Caco-2 (cell line): ENCODE measurements around the gene AGMO. TPM values are rescaled to one million over a fixed set of nuclear protein-coding genes. Genes with fewer than 3 reads are reported as not detected.

Experiments
- BruUV-seq: library from RNA; stranded (reverse); fragments of 400-500 nt; replicated peaks from 2 replicates; lab custom pipeline; 2021; lab: Mats Ljungman, UMichigan
- CTCF ChIA-PET: fragments of 300-600 bp; sonication (Branson Sonifier 250); formaldehyde crosslinking; loops from one replicate; lab custom pipeline; 2022; ENCODE audit warnings: antibody characterized with exemption; lab: Charles Lee
- POLR2A ChIA-PET: fragments of 300-600 bp; sonication (Branson Sonifier 250); formaldehyde crosslinking; loops from one replicate; lab custom pipeline; 2022; ENCODE audit warnings: antibody characterized with exemption; lab: Charles Lee
- DNase-seq, 2 experiments: peaks; one replicate each; pipeline versions ENCODE4 v3.0.0 to v3.0.0-alpha.2; 2020 to 2022
- H3K27me3 ChIP-seq: replicated peaks from 2 replicates; pipeline ENCODE4 v1.6.0; 2011; ENCODE audit warnings: low read length; ENCODE audit not compliant: control insufficient read depth, insufficient read depth
- H3K36me3 ChIP-seq: 2 replicates; pipeline ENCODE4 v1.5.1; 2011; ENCODE audit warnings: low read length; ENCODE audit not compliant: control insufficient read depth, insufficient read depth
- H3K4me1 ChIP-seq: fragments of 250-450 bp; sonication (Bioruptor Pico); 2 replicates; pipeline ENCODE4 v1.5.1; 2020; ENCODE audit warnings: mild to moderate bottlenecking
- H3K4me3 ChIP-seq: 2 replicates; pipeline ENCODE4 v1.5.1; 2011; ENCODE audit warnings: low read depth, mild to moderate bottlenecking, control low read depth, low read length
- H3K9me3 ChIP-seq: fragments of 250-450 bp; sonication (Bioruptor Pico); 2 replicates; pipeline ENCODE4 v1.5.1; 2020; ENCODE audit warnings: mild to moderate bottlenecking, moderate library complexity
- H3K27ac Mint-ChIP-seq: one replicate; pipeline ENCODE4 v1.8.0; 2022; ENCODE audit warnings: mixed read lengths; ENCODE audit not compliant: unreplicated experiment
- H3K27me3 Mint-ChIP-seq: one replicate; pipeline ENCODE4 v1.8.0; 2022; ENCODE audit warnings: mixed read lengths; ENCODE audit not compliant: insufficient read depth, unreplicated experiment
- H3K36me3 Mint-ChIP-seq: one replicate; pipeline ENCODE4 v1.8.0; 2022; ENCODE audit warnings: mild to moderate bottlenecking, mixed read lengths; ENCODE audit not compliant: insufficient read depth, unreplicated experiment
- H3K4me1 Mint-ChIP-seq: one replicate; pipeline ENCODE4 v1.8.0; 2022; ENCODE audit warnings: low read depth, mixed read lengths; ENCODE audit not compliant: unreplicated experiment
- H3K4me3 Mint-ChIP-seq: one replicate; pipeline ENCODE4 v1.8.0; 2022; ENCODE audit warnings: mild to moderate bottlenecking, moderate library complexity, mixed read lengths; ENCODE audit not compliant: unreplicated experiment
- H3K9me3 Mint-ChIP-seq: one replicate; pipeline ENCODE4 v1.8.0; 2022; ENCODE audit warnings: mixed read lengths; ENCODE audit not compliant: unreplicated experiment
- CTCF ChIP-seq, 2 experiments: fragments of 200-600 bp in 1 of 2; IDR thresholded peaks; 1 replicate in 1 of 2; 2 replicates in 1 of 2; pipeline versions ENCODE4 v1.5.1 to v1.8.0; 2011 to 2022; ENCODE audit warnings: antibody characterized with exemption in 1 of 2, control low read depth in 1 of 2, inconsistent platforms in 1 of 2, low read depth in 1 of 2, low read length in 1 of 2, mild to moderate bottlenecking in 1 of 2, moderate library complexity in 1 of 2; ENCODE audit not compliant: insufficient read depth in 1 of 2, severe bottlenecking in 1 of 2, unreplicated experiment in 1 of 2
- intact Hi-C: fragments of 100-400 bp; cut with micrococcal nuclease; formaldehyde crosslinking; loops from one replicate; pipeline ENCODE4 v1.10.0; 2022; ENCODE audit not compliant: unreplicated experiment
- total RNA-seq: library from RNA; stranded (reverse); gene quantifications from 2 replicates; pipeline ENCODE4 v1.2.3, GENCODE V29; 2022

Gene AGMO
- total RNA-seq, 1 experiment from 2014 or later, result 0.16 TPM

- H3K9me3 ChIP-seq, result no peaks in the 10 kb centered on the region
- intact Hi-C loops, result loop anchor here (2.0 kb wide), 1 partner anchor 40 kb away; no protein-coding TSS in a partner anchor
- no peaks in the 10 kb centered on the region for H3K4me1 ChIP-seq
- DNase-seq, result no peak
- H3K27me3 ChIP-seq, result no peaks in the 10 kb centered on the region
- no peak for TF ChIP-seq CTCF (IDR thresholded peaks at IDR 0.05; ENCODE audit: insufficient read depth in 1 of 2, low read depth in 1 of 2, low read length in 1 of 2, severe bottlenecking in 1 of 2, unreplicated experiment in 1 of 2)
- no peak overlapping the region for H3K4me3 ChIP-seq
- Mint-ChIP-seq H3K4me1 (no peaks in the 10 kb centered on the region), H3K4me3 (no peak overlapping the region), H3K36me3 (no peaks in the 10 kb centered on the region), H3K27me3 (no peaks in the 10 kb centered on the region), H3K27ac (no peak overlapping the region), H3K9me3 (no peaks in the 10 kb centered on the region)
- CTCF ChIA-PET, result no interaction called here
- no TSS peak for BruUV-seq
- POLR2A ChIA-PET, result no interaction called here
- no peaks in the 10 kb centered on the region for H3K36me3 ChIP-seq
These were observed 395.2 kb downstream of the AGMO start for GRCh38 chr7:15166620-15167019.

GRCh38 chr7:15159261-15159660 lies 402.6 kb downstream of the AGMO start:
- no peaks in the 10 kb centered on the region for H3K9me3 Mint-ChIP-seq
- no peaks in the 10 kb centered on the region for H3K27me3 Mint-ChIP-seq
- intact Hi-C loops, result no loop called here
- H3K4me3 Mint-ChIP-seq, result no peak overlapping the region
- no peaks in the 10 kb centered on the region for H3K9me3 ChIP-seq
- BruUV-seq, result no TSS peak
- no peaks in the 10 kb centered on the region for H3K4me1 Mint-ChIP-seq
- H3K36me3 Mint-ChIP-seq, result no peaks in the 10 kb centered on the region
- no peaks in the 10 kb centered on the region for H3K36me3 ChIP-seq
- no peak for DNase-seq
- no peak overlapping the region for H3K4me3 ChIP-seq
- TF ChIP-seq CTCF (IDR thresholded peaks at IDR 0.05; ENCODE audit: insufficient read depth in 1 of 2, low read depth in 1 of 2, low read length in 1 of 2, severe bottlenecking in 1 of 2, unreplicated experiment in 1 of 2), result no peak
- H3K27me3 ChIP-seq, result no peaks in the 10 kb centered on the region
- H3K27ac Mint-ChIP-seq, result no peak overlapping the region
- POLR2A ChIA-PET, result no interaction called here
- no peaks in the 10 kb centered on the region for H3K4me1 ChIP-seq
- CTCF ChIA-PET, result no interaction called here

- Histone ChIP-seq H3K4me1 (no peaks in the 10 kb centered on the region), H3K36me3 (no peaks in the 10 kb centered on the region), H3K9me3 (no peaks in the 10 kb centered on the region), H3K4me3 (no peak overlapping the region), H3K27me3 (no peaks in the 10 kb centered on the region)
- POLR2A ChIA-PET, result no interaction called here
- intact Hi-C loops, result no loop called here
- no peaks in the 10 kb centered on the region for H3K27me3 Mint-ChIP-seq
- no peak overlapping the region for H3K27ac Mint-ChIP-seq
- H3K4me3 Mint-ChIP-seq, result no peak overlapping the region
- H3K4me1 Mint-ChIP-seq, result no peaks in the 10 kb centered on the region
- no peaks in the 10 kb centered on the region for H3K9me3 Mint-ChIP-seq
- TF ChIP-seq CTCF (IDR thresholded peaks at IDR 0.05; ENCODE audit: insufficient read depth in 1 of 2, low read depth in 1 of 2, low read length in 1 of 2, severe bottlenecking in 1 of 2, unreplicated experiment in 1 of 2), result no peak
- H3K36me3 Mint-ChIP-seq, result no peaks in the 10 kb centered on the region
- no TSS peak for BruUV-seq
- DNase-seq, result no peak
- CTCF ChIA-PET, result no interaction called here
These were observed 403.5 kb downstream of the AGMO start for GRCh38 chr7:15158141-15158810.

Other genes with a start within 250 kb of the AGMO start
- gene MEOX2, start 124.7 kb upstream of the AGMO start, total RNA-seq, result not detected in 2 replicates